H1 (cell line): ENCODE results near the gene RPS28. TPM values are rescaled to one million over a fixed set of nuclear protein-coding genes. Genes with fewer than 3 reads are reported as not detected.
A peak's percentile ranks its signal among the peaks of the same experiment; 100 is the strongest.

ENCODE experiments used
- CTCF ChIA-PET: fragments of 300-600 bp; sonication (Branson Sonifier 250); formaldehyde crosslinking; loops from one replicate; lab custom pipeline; 2021; ENCODE audit not compliant: partially characterized antibody; lab: Charles Lee
- POLR2A ChIA-PET: fragments of 300-600 bp; sonication (Branson Sonifier 250); formaldehyde crosslinking; loops from one replicate; lab custom pipeline; 2021; ENCODE audit warnings: inconsistent platforms; ENCODE audit not compliant: partially characterized antibody; lab: Charles Lee
- DNase-seq, 2 experiments: peaks; one replicate each; pipeline versions ENCODE4 v3.0.0 to v3.0.0-alpha.2; 2010 to 2022; ENCODE audit warnings: low spot score in 2 of 2, low read depth in 1 of 2, mixed read lengths in 1 of 2
- FAIRE-seq: peaks from 2 replicates; lab custom pipeline; 2011; peaks lifted over from hg19 to GRCh38; lab: Jason Lieb, UNC
- H2AFZ ChIP-seq: 2 replicates; pipeline ENCODE4 v1.8.1; 2012; ENCODE audit warnings: low read length, inconsistent platforms
- H2AK5ac ChIP-seq: 2 replicates; pipeline ENCODE4 v1.6.1; 2013; ENCODE audit warnings: low read depth, low read length
- H2BK120ac ChIP-seq: replicated peaks from 2 replicates; pipeline ENCODE3; 2013; ENCODE audit warnings: low read depth, low read length, inconsistent platforms
- H2BK12ac ChIP-seq: 2 replicates; pipeline ENCODE4 v1.6.1; 2013; ENCODE audit warnings: low read depth, low read length
- H2BK15ac ChIP-seq: 2 replicates; pipeline ENCODE4 v1.6.1; 2013; ENCODE audit warnings: low read length
- H2BK20ac ChIP-seq: 2 replicates; pipeline ENCODE4 v1.6.1; 2013; ENCODE audit warnings: low read length
- H2BK5ac ChIP-seq: 2 replicates; pipeline ENCODE4 v1.6.1; 2013; ENCODE audit warnings: low read depth, low read length
- H3K14ac ChIP-seq: 2 replicates; pipeline ENCODE4 v1.6.1; 2013; ENCODE audit warnings: inconsistent platforms; ENCODE audit not compliant: insufficient read length
- H3K18ac ChIP-seq: 2 replicates; pipeline ENCODE4 v1.6.1; 2013; ENCODE audit warnings: low read length; ENCODE audit errors: extremely low read depth
- H3K23ac ChIP-seq: 2 replicates; pipeline ENCODE4 v1.6.1; 2013; ENCODE audit warnings: inconsistent platforms; ENCODE audit not compliant: insufficient read length
- H3K23me2 ChIP-seq: 2 replicates; pipeline ENCODE4 v1.6.1; 2013; ENCODE audit warnings: low read depth, low read length
- H3K27ac ChIP-seq: 2 replicates; pipeline ENCODE4 v1.6.1; 2011; ENCODE audit warnings: low read depth, low read length, inconsistent platforms
- H3K27me3 ChIP-seq, 4 experiments: replicated peaks in 1 of 4; 1 replicate in 1 of 4; 2 replicates in 3 of 4; pipeline versions ENCODE4 v1.6.1 to v1.8.1; 2011 to 2013; ENCODE audit warnings: low read length in 3 of 4, mild to moderate bottlenecking in 3 of 4, inconsistent platforms in 2 of 4, mixed read lengths in 2 of 4, moderate library complexity in 1 of 4; ENCODE audit not compliant: control insufficient read depth in 3 of 4, insufficient read depth in 3 of 4; ENCODE audit errors: extremely low read depth in 1 of 4
- H3K36me3 ChIP-seq, 4 experiments: 2 replicates each; pipeline versions ENCODE4 v1.6.1 to v1.8.1; 2011 to 2013; ENCODE audit warnings: mild to moderate bottlenecking in 4 of 4, low read length in 3 of 4, moderate library complexity in 2 of 4, control low read depth in 1 of 4, inconsistent platforms in 1 of 4; ENCODE audit not compliant: insufficient read depth in 4 of 4, control insufficient read depth in 2 of 4
- H3K4ac ChIP-seq: replicated peaks from 2 replicates; pipeline ENCODE3; 2013; ENCODE audit warnings: low read length, low read depth, mixed read lengths, inconsistent platforms; ENCODE audit not compliant: insufficient read length
- H3K4me1 ChIP-seq, 4 experiments: replicated peaks in 1 of 4; 1 replicate in 1 of 4; 2 replicates in 3 of 4; pipeline versions ENCODE4 v1.6.1 to v1.8.1; 2011 to 2013; ENCODE audit warnings: low read length in 3 of 4, inconsistent platforms in 2 of 4, mixed read lengths in 1 of 4; ENCODE audit not compliant: insufficient read depth in 4 of 4, control insufficient read depth in 3 of 4
- H3K4me2 ChIP-seq, 2 experiments: 2 replicates each; pipeline versions ENCODE4 v1.6.1 to v1.8.1; 2011 to 2013; ENCODE audit warnings: low read depth in 2 of 2, low read length in 2 of 2, control low read depth in 1 of 2, inconsistent platforms in 1 of 2, mild to moderate bottlenecking in 1 of 2; ENCODE audit not compliant: insufficient read depth in 1 of 2
- H3K4me3 ChIP-seq, 4 experiments: fragments of 200-600, 300-600 bp in 1 of 4; sonication (generic), shearing (Covaris generic), sonication (Bioruptor Twin) in 1 of 4; 2 replicates each; pipeline versions ENCODE4 v1.5.1 to v1.8.1; 2011 to 2016; ENCODE audit warnings: low read length in 4 of 4, low read depth in 3 of 4, control low read depth in 2 of 4, inconsistent platforms in 2 of 4, mild to moderate bottlenecking in 2 of 4, mixed read lengths in 1 of 4, moderate library complexity in 1 of 4; ENCODE audit not compliant: insufficient read depth in 2 of 4; ENCODE audit errors: extremely low read depth in 1 of 4
- H3K56ac ChIP-seq: replicated peaks from 2 replicates; pipeline ENCODE3; 2013; ENCODE audit warnings: low read depth, mild to moderate bottlenecking, mixed read lengths, low read length, inconsistent platforms; ENCODE audit not compliant: insufficient read length
- H3K79me1 ChIP-seq: 2 replicates; pipeline ENCODE4 v1.6.1; 2013; ENCODE audit warnings: low read depth, low read length, control low read depth
- H3K79me2 ChIP-seq, 2 experiments: 2 replicates each; pipeline versions ENCODE4 v1.6.1 to v1.8.1; 2012 to 2013; ENCODE audit warnings: low read length in 2 of 2, mild to moderate bottlenecking in 2 of 2, inconsistent platforms in 1 of 2; ENCODE audit not compliant: insufficient read depth in 2 of 2, control insufficient read depth in 1 of 2
- H3K9ac ChIP-seq, 4 experiments: replicated peaks in 1 of 4; 1 replicate in 1 of 4; 2 replicates in 3 of 4; pipeline versions ENCODE4 v1.6.1 to v1.8.1; 2011 to 2013; ENCODE audit warnings: low read depth in 3 of 4, low read length in 3 of 4, control low read depth in 2 of 4, mild to moderate bottlenecking in 2 of 4, moderate library complexity in 2 of 4, inconsistent platforms in 1 of 4; ENCODE audit errors: extremely low read depth in 1 of 4
- H3K9me3 ChIP-seq, 2 experiments: 2 replicates each; pipeline versions ENCODE4 v1.6.1 to v1.8.1; 2012 to 2013; ENCODE audit warnings: mild to moderate bottlenecking in 2 of 2, moderate library complexity in 2 of 2, control low read depth in 1 of 2, inconsistent platforms in 1 of 2, low read depth in 1 of 2, low read length in 1 of 2, mixed read lengths in 1 of 2; ENCODE audit not compliant: insufficient read depth in 2 of 2
- H4K20me1 ChIP-seq, 2 experiments: replicated peaks in 1 of 2; 2 replicates each; pipeline versions ENCODE3 to v1.8.1; 2011 to 2013; ENCODE audit warnings: inconsistent platforms in 2 of 2, low read length in 2 of 2, mild to moderate bottlenecking in 1 of 2; ENCODE audit not compliant: insufficient read depth in 2 of 2, control insufficient read depth in 1 of 2
- H4K5ac ChIP-seq: 2 replicates; pipeline ENCODE4 v1.6.1; 2013; ENCODE audit warnings: low read length, low read depth, mixed read lengths, inconsistent platforms; ENCODE audit not compliant: insufficient read length
- H4K8ac ChIP-seq: 2 replicates; pipeline ENCODE4 v1.8.0; 2013; ENCODE audit warnings: mild to moderate bottlenecking, moderate library complexity, low read length, inconsistent platforms; ENCODE audit not compliant: insufficient read depth; ENCODE audit errors: extremely low read depth
- H4K91ac ChIP-seq: replicated peaks from 2 replicates; pipeline ENCODE3; 2013; ENCODE audit warnings: low read length, mixed read lengths, inconsistent platforms; ENCODE audit not compliant: insufficient read length
- EGR1 ChIP-seq: IDR thresholded peaks from 2 replicates; pipeline ENCODE4 v1.6.1; 2011; ENCODE audit warnings: low read depth, low read length, borderline replicate concordance
- FOSL1 ChIP-seq: IDR thresholded peaks from 2 replicates; pipeline ENCODE4 v1.6.1; 2011; ENCODE audit warnings: mild to moderate bottlenecking, low read depth, low read length, moderate library complexity; ENCODE audit not compliant: insufficient read depth
- JUN ChIP-seq: IDR thresholded peaks from 2 replicates; pipeline ENCODE4 v1.6.1; 2011; ENCODE audit warnings: low read depth, mild to moderate bottlenecking, improper control_type of control experiment, low read length
- KDM4A ChIP-seq: IDR thresholded peaks from one replicate; pipeline ENCODE4 v1.7.1; 2012; ENCODE audit warnings: low read depth, mild to moderate bottlenecking, moderate library complexity, low read length, inconsistent platforms; ENCODE audit not compliant: severe bottlenecking
- NRF1 ChIP-seq: IDR thresholded peaks from 2 replicates; pipeline ENCODE4 v1.6.1; 2011; ENCODE audit warnings: mild to moderate bottlenecking, low read depth, low read length, improper control_type of control experiment
- RBBP5 ChIP-seq: IDR thresholded peaks from 2 replicates; pipeline ENCODE4 v1.7.1; 2012; ENCODE audit warnings: low read depth, mild to moderate bottlenecking, inconsistent platforms, low read length, moderate library complexity, borderline replicate concordance
- RXRA ChIP-seq: IDR thresholded peaks from 2 replicates; pipeline ENCODE4 v1.6.1; 2011; ENCODE audit warnings: low read depth, mild to moderate bottlenecking, low read length, moderate library complexity; ENCODE audit not compliant: insufficient read depth
- SIN3A ChIP-seq, 2 experiments: IDR thresholded peaks in 1 of 2; conservative IDR thresholded peaks in 1 of 2; 2 replicates each; pipeline ENCODE4 v1.6.1; 2011 to 2012; ENCODE audit warnings: low read length in 2 of 2, improper control_type of control experiment in 1 of 2, low read depth in 1 of 2, mild to moderate bottlenecking in 1 of 2
- SRF ChIP-seq: IDR thresholded peaks from 2 replicates; pipeline ENCODE4 v1.6.1; 2011; ENCODE audit warnings: mild to moderate bottlenecking, low read depth, low read length, moderate library complexity
- WGBS, 2 experiments: shearing (Covaris generic) in 1 of 2; methylation state at CpG; one replicate each; pipeline versions ENCODE4 v1.1.6 to v1.1.7; 2013 to 2015; ENCODE audit warnings: low lambda C conversion rate in 2 of 2, mixed read lengths in 2 of 2, inconsistent platforms in 1 of 2, low coverage in 1 of 2, missing lambda C conversion rate in 1 of 2; ENCODE audit not compliant: insufficient replicate concordance in 2 of 2, insufficient coverage in 1 of 2, insufficient read length in 1 of 2; ENCODE audit errors: extremely low coverage in 1 of 2, missing lambda C conversion rate in 1 of 2; 5-methylcytosine and 5-hydroxymethylcytosine counted together
- polyA plus RNA-seq, 7 experiments: library from polyadenylated mRNA; depleted of rRNA in 3 of 7; stranded (reverse) in 5 of 7; unstranded in 2 of 7; fragments of >200 nt in 5 of 7; fragments of 200-250 nt in 2 of 7; gene quantifications; 1 replicate in 5 of 7; 2 replicates in 1 of 7; 4 replicates in 1 of 7; pipeline versions ENCODE4 v1.2.1 to v1.2.3, GENCODE V29; 2011 to 2013; ENCODE audit warnings: missing spikeins in 2 of 7, mixed read lengths in 2 of 7
- total RNA-seq: library from RNA; stranded (reverse); fragmentation: NEBNext Ultra II Directional; extraction: Animal tissue kit (Norgen Biotek cat#: 25700); gene quantifications from 2 replicates; pipeline ENCODE4 v1.2.1, GENCODE V29; 2021

The RPS28 gene
- total and polyA plus RNA-seq, 2 of the 8 experiments (the other 6 are each of a cell fraction or from before 2014, with no cell fraction given), result 1,241 to 1,699 TPM

GRCh38 chr19:8334458-8335342 lies 13.4 kb downstream of the RPS28 start:
- Histone ChIP-seq H3K4me1 (peaks cover 0 to 18% (median 10%) of the 10 kb centered on the region in 4 experiments; a peak in 6 of 7 replicates), H3K56ac (no peak overlapping the region), H3K4me3 (peak overlapping the region; percentile 38 to 56 (median 43)), H3K27me3 (peaks cover 21 to 38% (median 33%) of the 10 kb centered on the region in 4 experiments), H4K8ac (peak overlapping the region; percentile 84), H4K20me1 (no peaks in the 10 kb centered on the region), H3K27ac (no peak overlapping the region), H3K18ac (peak overlapping the region; percentile 32; the same call in 1 of the 2 replicates), H2AFZ (peak overlapping the region; percentile 70; the same call in 1 of the 2 replicates), H3K14ac (no peak overlapping the region), H2BK120ac (no peak overlapping the region), H3K9me3 (no peaks in the 10 kb centered on the region), H3K79me1 (no peaks in the 10 kb centered on the region), H4K5ac (no peak overlapping the region), H2BK20ac (no peak overlapping the region), H3K36me3 (peaks cover 0 to 4% (median 0%) of the 10 kb centered on the region in 4 experiments; a peak in 1 of 8 replicates), H3K79me2 (no peaks in the 10 kb centered on the region), H2BK5ac (no peak overlapping the region), H2AK5ac (no peak overlapping the region), H2BK12ac (no peak overlapping the region), H2BK15ac (no peak overlapping the region), H3K4ac (no peak overlapping the region), H3K4me2 (peak overlapping the region; percentile 81 to 85), H3K23ac (no peak overlapping the region), H3K23me2 (peaks cover 16% of the 10 kb centered on the region; the same call in 1 of the 2 replicates), H3K9ac (peak overlapping the region in 1 of 4 experiments; percentile 81; a peak in 1 of 7 replicates), H4K91ac (no peak overlapping the region)
- ChIA-PET POLR2A (interaction anchor here (0.5 to 27.1 kb wide), 12 partner anchors 7 to 1285 kb away, joined by 3 to 583 read pairs (median 4); partner anchors contain the start of genes ANGPTL4, CD320, KANK3 and NDUFA7), CTCF (interaction anchor here (0.6 to 3.7 kb wide), 13 partner anchors 9 to 1959 kb away, joined by 3 to 32 read pairs (median 4); partner anchors contain the start of genes NDUFA7 and RPS28)
- 8% methylated on average over 87 of the region's 117 CpGs; no CpG with 5 or more reads in 1 of the 2 experiments for WGBS, 2 experiments
- no peak for FAIRE-seq
- DNase-seq, result peak in 1 of 2 experiments; percentile 83
- TF ChIP-seq SRF, result no peak
- no peak for TF ChIP-seq FOSL1
- TF ChIP-seq RBBP5, result peak; percentile 32; the same call in 1 of the 2 replicates
- TF ChIP-seq SIN3A (conservative IDR thresholded peaks at IDR 0.05 in 1 of 2, IDR thresholded peaks at IDR 0.05 in 1 of 2; ENCODE audit: low read depth in 1 of 2, low read length in 2 of 2), result no peak
- peak; percentile 64 for TF ChIP-seq NRF1
- TF ChIP-seq EGR1, result no peak
- TF ChIP-seq RXRA, result no peak
- TF ChIP-seq KDM4A, result no peak
- TF ChIP-seq JUN, result no peak
